GM12892 (cell line): Measurements from ENCODE around the gene KCNH4.

Experiments
- POLR2A ChIP-seq: IDR thresholded peaks from 2 replicates; pipeline ENCODE4 v1.6.1; 2011; ENCODE audit warnings: low read depth, low read length, control low read depth
- POLR2AphosphoS5 ChIP-seq: IDR thresholded peaks from 2 replicates; pipeline ENCODE4 v1.6.1; 2011; ENCODE audit warnings: low read depth, low read length, control low read depth
- TAF1 ChIP-seq: IDR thresholded peaks from 2 replicates; pipeline ENCODE4 v1.6.1; 2011; ENCODE audit warnings: low read depth, mild to moderate bottlenecking, control low read depth, low read length, borderline replicate concordance

DNA sequence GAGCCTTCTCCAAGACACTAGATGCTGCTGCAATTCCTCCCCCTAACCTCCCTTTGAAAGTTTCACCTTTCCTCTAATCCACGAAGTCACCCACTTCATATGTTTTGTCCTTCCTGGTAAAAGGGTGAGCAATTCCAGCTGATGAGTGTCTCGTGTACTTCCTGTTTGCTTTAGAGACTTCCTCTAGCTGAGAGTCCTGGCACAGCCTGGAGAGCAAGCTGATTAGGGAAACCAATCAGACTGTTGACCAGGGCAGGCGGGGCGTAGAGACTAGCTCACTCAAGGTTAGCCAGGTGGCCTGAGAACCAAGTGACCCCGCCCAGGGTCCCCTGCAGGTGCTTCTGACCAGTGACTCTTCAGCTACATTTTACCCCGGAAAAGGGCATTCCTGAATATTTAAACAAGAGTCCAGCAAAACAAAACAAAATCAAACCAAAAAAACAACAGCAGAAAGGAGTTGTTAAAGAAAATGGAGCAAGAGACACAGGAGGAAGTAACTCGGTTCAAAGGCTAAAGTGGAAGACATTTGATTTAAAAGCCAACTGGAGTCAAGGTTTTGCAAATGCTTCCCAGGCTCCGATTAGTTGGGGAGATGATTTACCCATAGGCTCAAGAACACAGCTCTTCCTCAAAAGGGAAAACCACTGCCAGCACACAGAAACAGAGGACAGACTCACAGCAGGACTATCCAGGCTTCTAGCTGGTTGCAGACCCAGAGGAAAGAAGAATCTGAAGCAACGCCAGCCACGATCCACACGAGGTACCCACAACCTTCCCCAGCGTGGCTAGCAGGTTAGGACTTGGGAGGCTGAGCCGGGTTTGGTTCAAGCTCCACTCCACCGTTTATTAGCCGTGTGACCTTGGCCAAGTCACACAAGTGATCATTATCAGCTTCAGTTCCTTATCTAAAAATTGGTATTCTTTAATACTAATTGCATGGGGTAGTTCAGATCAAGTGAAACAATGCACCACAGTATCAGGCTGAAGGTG, 45.0 kb downstream of the KCNH4 start:
- no peak for TF ChIP-seq POLR2AphosphoS5
- TF ChIP-seq POLR2A: no peak
- TF ChIP-seq TAF1: no peak
